H9 (cell line): ENCODE results near the gene KLHL12. TPM values are rescaled to one million over a fixed set of nuclear protein-coding genes. Genes with fewer than 3 reads are reported as not detected.
A peak's percentile ranks its signal among the peaks of the same experiment; 100 is the strongest.

Experiments used
- DNase-seq: peaks from one replicate; pipeline ENCODE4 v3.0.0-alpha.2; 2017
- H2AFZ ChIP-seq: one replicate; pipeline ENCODE4 v1.6.1; 2013; ENCODE audit warnings: mild to moderate bottlenecking, low read length, control low read depth, moderate library complexity
- H2AK5ac ChIP-seq: 2 replicates; pipeline ENCODE4 v1.6.1; 2013; ENCODE audit warnings: low read length, control low read depth, mixed read lengths; ENCODE audit not compliant: insufficient read length
- H2BK120ac ChIP-seq: one replicate; pipeline ENCODE4 v1.6.1; 2013; ENCODE audit warnings: low read depth, mild to moderate bottlenecking, low read length, control low read depth, inconsistent platforms; ENCODE audit not compliant: poor library complexity, severe bottlenecking
- H2BK12ac ChIP-seq: 2 replicates; pipeline ENCODE4 v1.6.1; 2013; ENCODE audit warnings: low read length, control low read depth, mixed read lengths, low read depth; ENCODE audit not compliant: insufficient read length
- H2BK15ac ChIP-seq: 2 replicates; pipeline ENCODE4 v1.6.1; 2013; ENCODE audit warnings: low read depth, low read length, control low read depth
- H2BK20ac ChIP-seq: one replicate; pipeline ENCODE4 v1.6.1; 2013; ENCODE audit warnings: low read depth, mild to moderate bottlenecking, low read length, control low read depth, inconsistent platforms; ENCODE audit not compliant: poor library complexity, severe bottlenecking
- H2BK5ac ChIP-seq: 2 replicates; pipeline ENCODE4 v1.6.1; 2013; ENCODE audit warnings: low read length, control low read depth, mixed read lengths; ENCODE audit not compliant: insufficient read length
- H3K14ac ChIP-seq: 2 replicates; pipeline ENCODE4 v1.6.1; 2013; ENCODE audit warnings: low read length, control low read depth; ENCODE audit not compliant: insufficient read depth
- H3K18ac ChIP-seq: 2 replicates; pipeline ENCODE4 v1.6.1; 2013; ENCODE audit warnings: low read depth, mild to moderate bottlenecking, mixed read lengths, low read length, control low read depth; ENCODE audit not compliant: insufficient read length
- H3K23ac ChIP-seq: 2 replicates; pipeline ENCODE4 v1.6.1; 2013; ENCODE audit warnings: low read length, control low read depth, mixed read lengths, low read depth; ENCODE audit not compliant: insufficient read length
- H3K23me2 ChIP-seq: 2 replicates; pipeline ENCODE4 v1.6.1; 2013; ENCODE audit warnings: low read depth, mild to moderate bottlenecking, mixed read lengths, low read length, control low read depth; ENCODE audit not compliant: insufficient read length, poor library complexity, severe bottlenecking
- H3K27ac ChIP-seq: 2 replicates; pipeline ENCODE4 v1.5.1; 2013; ENCODE audit warnings: low read length, control low read depth, mixed read lengths, low read depth; ENCODE audit not compliant: insufficient read length
- H3K27me3 ChIP-seq: 2 replicates; pipeline ENCODE4 v1.6.1; 2013; ENCODE audit warnings: low read length, control low read depth, inconsistent platforms; ENCODE audit not compliant: insufficient read depth
- H3K4ac ChIP-seq: 2 replicates; pipeline ENCODE4 v1.6.1; 2013; ENCODE audit warnings: low read depth, mild to moderate bottlenecking, control low read depth, inconsistent platforms, low read length, moderate library complexity
- H3K4me1 ChIP-seq: 2 replicates; pipeline ENCODE4 v1.6.1; 2013; ENCODE audit warnings: low read length, control low read depth, inconsistent platforms; ENCODE audit not compliant: insufficient read depth
- H3K4me2 ChIP-seq: 2 replicates; pipeline ENCODE4 v1.6.1; 2013; ENCODE audit warnings: low read length, control low read depth, mixed read lengths; ENCODE audit not compliant: insufficient read length, insufficient read depth
- H3K56ac ChIP-seq: 2 replicates; pipeline ENCODE4 v1.6.1; 2013; ENCODE audit warnings: low read depth, mild to moderate bottlenecking, mixed read lengths, low read length, control low read depth; ENCODE audit not compliant: insufficient read length
- H3K79me1 ChIP-seq: 2 replicates; pipeline ENCODE4 v1.6.1; 2013; ENCODE audit warnings: low read depth, mild to moderate bottlenecking, moderate library complexity, low read length, control low read depth, inconsistent platforms; ENCODE audit not compliant: insufficient read depth, poor library complexity, severe bottlenecking
- H3K79me2 ChIP-seq: 2 replicates; pipeline ENCODE4 v1.6.1; 2013; ENCODE audit warnings: low read length, control low read depth, inconsistent platforms; ENCODE audit not compliant: insufficient read depth
- H3K9ac ChIP-seq: 2 replicates; pipeline ENCODE4 v1.6.1; 2013; ENCODE audit warnings: low read length, control low read depth, mixed read lengths; ENCODE audit not compliant: insufficient read length; ENCODE audit errors: extremely low read depth
- H3K9me3 ChIP-seq: one replicate; pipeline ENCODE4 v1.6.1; 2013; ENCODE audit warnings: low read depth, low read length, inconsistent platforms; ENCODE audit not compliant: control insufficient read depth
- H3T11ph ChIP-seq: one replicate; pipeline ENCODE4 v1.6.1; 2013; ENCODE audit warnings: mild to moderate bottlenecking, low read length, control low read depth, inconsistent platforms
- H4K20me1 ChIP-seq: one replicate; pipeline ENCODE4 v1.6.1; 2013; ENCODE audit not compliant: control insufficient read depth, insufficient read length, insufficient read depth
- H4K5ac ChIP-seq: 2 replicates; pipeline ENCODE4 v1.6.1; 2013; ENCODE audit warnings: low read depth, mild to moderate bottlenecking, mixed read lengths, low read length, control low read depth; ENCODE audit not compliant: insufficient read length
- H4K8ac ChIP-seq: replicated peaks from 2 replicates; pipeline ENCODE4 v1.6.1; 2013; ENCODE audit warnings: low read length, control low read depth, mixed read lengths, low read depth; ENCODE audit not compliant: insufficient read length
- H4K91ac ChIP-seq: 2 replicates; pipeline ENCODE4 v1.6.1; 2013; ENCODE audit warnings: low read depth, mild to moderate bottlenecking, moderate library complexity, mixed read lengths, low read length, control low read depth; ENCODE audit not compliant: insufficient read length
- H3K27ac Mint-ChIP-seq, 3 experiments: 2 replicates in 2 of 3; 3 replicates in 1 of 3; pipeline ENCODE4 v1.8.0; 2020 to 2021; ENCODE audit warnings: mixed read lengths in 3 of 3, mild to moderate bottlenecking in 1 of 3, moderate library complexity in 1 of 3
- H3K27me3 Mint-ChIP-seq: 2 replicates; pipeline ENCODE4 v1.8.0; 2021; ENCODE audit warnings: low read depth, mild to moderate bottlenecking, moderate library complexity, mixed read lengths
- H3K36me3 Mint-ChIP-seq, 3 experiments: 2 replicates in 2 of 3; 3 replicates in 1 of 3; pipeline ENCODE4 v1.8.0; 2020 to 2021; ENCODE audit warnings: low read depth in 3 of 3, mixed read lengths in 3 of 3; ENCODE audit not compliant: insufficient read depth in 1 of 3
- H3K4me1 Mint-ChIP-seq, 2 experiments: 2 replicates each; pipeline ENCODE4 v1.8.0; 2020; ENCODE audit warnings: mixed read lengths in 2 of 2
- H3K4me3 Mint-ChIP-seq, 2 experiments: 2 replicates in 1 of 2; 3 replicates in 1 of 2; pipeline ENCODE4 v1.8.0; 2020 to 2021; ENCODE audit warnings: mild to moderate bottlenecking in 2 of 2, mixed read lengths in 2 of 2, moderate library complexity in 1 of 2
- H3K9me3 Mint-ChIP-seq, 2 experiments: 2 replicates in 1 of 2; 3 replicates in 1 of 2; pipeline ENCODE4 v1.8.0; 2020; ENCODE audit warnings: mild to moderate bottlenecking in 2 of 2, mixed read lengths in 2 of 2, moderate library complexity in 1 of 2
- CTCF ChIP-seq: fragments of 200-600 bp; sonication (generic); conservative IDR thresholded peaks from 3 replicates; pipeline ENCODE4 v1.8.0; 2021; ENCODE audit warnings: antibody characterized with exemption, mild to moderate bottlenecking
- whole genome bisulfite sequencing: extraction: QIAGEN DNeasy Blood & Tissue Kit; methylation state at CpG from one replicate; pipeline ENCODE4 v1.1.7; 2013; ENCODE audit warnings: missing lambda C conversion rate, low lambda C conversion rate, mixed read lengths; ENCODE audit not compliant: insufficient read length; ENCODE audit errors: extremely low coverage; 5-methylcytosine and 5-hydroxymethylcytosine counted together
- total RNA-seq: library from RNA; stranded (reverse); gene quantifications from 2 replicates; pipeline ENCODE4 v1.2.1, GENCODE V29; 2021

Gene KLHL12
- total RNA-seq, 1 experiment from 2014 or later: 38.4 TPM

- Histone ChIP-seq H3K23ac (no peak overlapping the region), H3K4me1 (0 out of 2 replicates have a peak, but pooled peaks cover 2% of the 10 kb centered on the region), H2BK5ac (no peak overlapping the region), H2BK120ac (no peak overlapping the region), H2BK15ac (no peak overlapping the region), H3T11ph (no peak overlapping the region), H3K79me2 (peaks cover 3% of the 10 kb centered on the region; the same call in 1 of the 2 replicates), H2AK5ac (no peak overlapping the region), H4K20me1 (no peaks in the 10 kb centered on the region), H3K27ac (no peak overlapping the region), H3K14ac (no peak overlapping the region), H2AFZ (no peak overlapping the region), H3K18ac (no peak overlapping the region), H2BK12ac (no peak overlapping the region), H3K9me3 (no peaks in the 10 kb centered on the region), H4K5ac (no peak overlapping the region), H3K79me1 (peaks cover 11% of the 10 kb centered on the region), H3K9ac (no peak overlapping the region), H3K4ac (no peak overlapping the region), H2BK20ac (no peak overlapping the region), H4K91ac (no peak overlapping the region), H3K27me3 (no peaks in the 10 kb centered on the region; the same call in 1 of the 2 replicates), H3K56ac (no peak overlapping the region), H4K8ac (no peak overlapping the region), H3K4me2 (peak overlapping the region; percentile 80), H3K23me2 (peaks cover 4% of the 10 kb centered on the region)
- peak overlapping the region; percentile 93 to 98; a peak in 4 of 5 replicates for H3K4me3 Mint-ChIP-seq
- H3K27me3 Mint-ChIP-seq: no peaks in the 10 kb centered on the region
- no peaks in the 10 kb centered on the region for H3K9me3 Mint-ChIP-seq
- H3K4me1 Mint-ChIP-seq: peaks cover 17 to 21% of the 10 kb centered on the region in 2 experiments
- DNase-seq: no peak
- WGBS: no CpG with 5 or more reads among the region's 5 CpGs
- peaks cover 3 to 9% (median 9%) of the 10 kb centered on the region in 3 experiments; a peak in 5 of 7 replicates for H3K36me3 Mint-ChIP-seq
- H3K27ac Mint-ChIP-seq: no peak overlapping the region
- no peak for TF ChIP-seq CTCF
Observed at GRCh38 chr1:202862679-202863560, 64.1 kb downstream of the KLHL12 start.
